8988T (cell line): Measurements from ENCODE around the gene HSDL1.

ENCODE experiments used
- DNase-seq: peaks from one replicate; pipeline ENCODE4 v3.0.0; 2011

HSDL1 gene

GRCh38 chr16:84105301-84105815 lies 39.6 kb downstream of the HSDL1 start:
- DNase-seq = no peak

- DNase-seq = no peak
Observed at GRCh38 chr16:84104231-84104630, 40.7 kb downstream of the HSDL1 start.

- no peak for DNase-seq
Observed at GRCh38 chr16:84103678-84104077, 41.3 kb downstream of the HSDL1 start.

GRCh38 chr16:84098939-84099338 lies 46.0 kb downstream of the HSDL1 start:
- no peak for DNase-seq

GRCh38 chr16:84096447-84097005 lies 48.5 kb downstream of the HSDL1 start:
- no peak for DNase-seq

- DNase-seq = no peak
Observed at GRCh38 chr16:84095466-84095865, 49.5 kb downstream of the HSDL1 start.

GRCh38 chr16:84093879-84094270 lies 51.1 kb downstream of the HSDL1 start:
- no peak for DNase-seq

- no peak for DNase-seq
Observed at GRCh38 chr16:84093120-84093878, 51.7 kb downstream of the HSDL1 start.

GRCh38 chr16:84091460-84091859 lies 53.5 kb downstream of the HSDL1 start:
- DNase-seq = no peak

GRCh38 chr16:84090211-84090610 lies 54.8 kb downstream of the HSDL1 start:
- no peak for DNase-seq

- DNase-seq = no peak
Observed at GRCh38 chr16:84088695-84089395, 56.1 kb downstream of the HSDL1 start.

GRCh38 chr16:84087466-84088151 lies 57.4 kb downstream of the HSDL1 start:
- no peak for DNase-seq

GRCh38 chr16:84087001-84087400 lies 58.0 kb downstream of the HSDL1 start:
- no peak for DNase-seq

GRCh38 chr16:84086341-84086740 lies 58.6 kb downstream of the HSDL1 start:
- DNase-seq = no peak

- no peak for DNase-seq
Observed at GRCh38 chr16:84085773-84086172, 59.2 kb downstream of the HSDL1 start.

- no peak for DNase-seq
Observed at GRCh38 chr16:84085271-84085667, 59.7 kb downstream of the HSDL1 start.

- DNase-seq = peak; percentile 83
Observed at GRCh38 chr16:84084570-84085270, 60.3 kb downstream of the HSDL1 start.

- DNase-seq = no peak
Observed at GRCh38 chr16:84082835-84083569, 62.0 kb downstream of the HSDL1 start.

- DNase-seq = no peak
Observed at GRCh38 chr16:84082110-84082509, 62.9 kb downstream of the HSDL1 start.

- no peak for DNase-seq
Observed at GRCh38 chr16:84081446-84081989, 63.5 kb downstream of the HSDL1 start.

- DNase-seq = no peak
Observed at GRCh38 chr16:84080813-84081212, 64.2 kb downstream of the HSDL1 start.

- no peak for DNase-seq
Observed at GRCh38 chr16:84080378-84080777, 64.6 kb downstream of the HSDL1 start.
